ENCODE measurements around the gene SMAD3.

GRCh38 chr15:67198157-67198754 lies 132.9 kb downstream of the SMAD3 start:
- TF ChIP-seq POLR2A (IDR thresholded peaks at IDR 0.05; ENCODE audit: low read depth, low read length) = no peak
- TF ChIP-seq POLR2AphosphoS5 (IDR thresholded peaks at IDR 0.05; ENCODE audit: low read depth, low read length) = no peak
- no peak for TF ChIP-seq TAF1 (IDR thresholded peaks at IDR 0.05; ENCODE audit: borderline replicate concordance, low read depth, low read length)

Data from GM12892 (cell line).